NB4 (cell line): ENCODE measurements around the gene SCAMP1.

Experiments used
- DNase-seq: peaks from one replicate; pipeline ENCODE4 v3.0.0; 2010; ENCODE audit warnings: low read depth
- H3K4me3 ChIP-seq: one replicate; pipeline ENCODE4 v1.5.1; 2011; ENCODE audit warnings: mild to moderate bottlenecking, low read depth, low read length, moderate library complexity
- MYC ChIP-seq: IDR thresholded peaks from 2 replicates; pipeline ENCODE4 v1.6.1; 2011; ENCODE audit warnings: low read depth, low read length
- POLR2A ChIP-seq: IDR thresholded peaks from 2 replicates; pipeline ENCODE4 v1.6.1; 2011; ENCODE audit warnings: mild to moderate bottlenecking; ENCODE audit not compliant: insufficient read length; ENCODE audit errors: extremely low read depth
- TF ChIP-seq, protein P1 (sequence below): IDR thresholded peaks from 2 replicates; pipeline ENCODE4 v1.6.1; 2011; ENCODE audit warnings: low read depth, low read length
- TF ChIP-seq, protein P2 (sequence below): IDR thresholded peaks from one replicate; pipeline ENCODE4 v1.5.1; 2012; ENCODE audit warnings: low read depth, low read length

SCAMP1 gene

DNA sequence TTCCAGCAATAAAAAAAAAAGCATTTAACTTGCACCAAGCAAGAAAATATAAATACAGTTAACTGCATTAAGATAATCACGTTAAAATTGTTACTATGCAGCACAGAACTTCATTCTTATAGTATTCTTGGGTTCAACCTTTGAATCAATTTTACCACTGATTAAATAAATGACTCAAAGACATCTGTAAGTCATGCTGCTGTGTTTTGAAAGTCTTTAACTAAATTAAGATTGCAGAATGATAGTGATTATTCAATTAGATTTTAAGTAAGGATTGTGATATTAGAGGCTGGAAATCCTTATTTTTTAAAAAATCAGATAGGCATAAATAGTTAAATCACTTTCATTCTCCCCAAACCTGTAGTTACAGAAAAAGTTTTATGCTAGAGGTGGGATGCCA, 116.4 kb downstream of the SCAMP1 start:
- no peak for DNase-seq
- TF ChIP-seq, protein P1, sequence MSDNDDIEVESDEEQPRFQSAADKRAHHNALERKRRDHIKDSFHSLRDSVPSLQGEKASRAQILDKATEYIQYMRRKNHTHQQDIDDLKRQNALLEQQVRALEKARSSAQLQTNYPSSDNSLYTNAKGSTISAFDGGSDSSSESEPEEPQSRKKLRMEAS: no peak
- TF ChIP-seq, protein P2, sequence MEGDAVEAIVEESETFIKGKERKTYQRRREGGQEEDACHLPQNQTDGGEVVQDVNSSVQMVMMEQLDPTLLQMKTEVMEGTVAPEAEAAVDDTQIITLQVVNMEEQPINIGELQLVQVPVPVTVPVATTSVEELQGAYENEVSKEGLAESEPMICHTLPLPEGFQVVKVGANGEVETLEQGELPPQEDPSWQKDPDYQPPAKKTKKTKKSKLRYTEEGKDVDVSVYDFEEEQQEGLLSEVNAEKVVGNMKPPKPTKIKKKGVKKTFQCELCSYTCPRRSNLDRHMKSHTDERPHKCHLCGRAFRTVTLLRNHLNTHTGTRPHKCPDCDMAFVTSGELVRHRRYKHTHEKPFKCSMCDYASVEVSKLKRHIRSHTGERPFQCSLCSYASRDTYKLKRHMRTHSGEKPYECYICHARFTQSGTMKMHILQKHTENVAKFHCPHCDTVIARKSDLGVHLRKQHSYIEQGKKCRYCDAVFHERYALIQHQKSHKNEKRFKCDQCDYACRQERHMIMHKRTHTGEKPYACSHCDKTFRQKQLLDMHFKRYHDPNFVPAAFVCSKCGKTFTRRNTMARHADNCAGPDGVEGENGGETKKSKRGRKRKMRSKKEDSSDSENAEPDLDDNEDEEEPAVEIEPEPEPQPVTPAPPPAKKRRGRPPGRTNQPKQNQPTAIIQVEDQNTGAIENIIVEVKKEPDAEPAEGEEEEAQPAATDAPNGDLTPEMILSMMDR: no peak
- no peak for TF ChIP-seq POLR2A
- no peak for TF ChIP-seq MYC
- H3K4me3 ChIP-seq: no peak overlapping the region

DNA sequence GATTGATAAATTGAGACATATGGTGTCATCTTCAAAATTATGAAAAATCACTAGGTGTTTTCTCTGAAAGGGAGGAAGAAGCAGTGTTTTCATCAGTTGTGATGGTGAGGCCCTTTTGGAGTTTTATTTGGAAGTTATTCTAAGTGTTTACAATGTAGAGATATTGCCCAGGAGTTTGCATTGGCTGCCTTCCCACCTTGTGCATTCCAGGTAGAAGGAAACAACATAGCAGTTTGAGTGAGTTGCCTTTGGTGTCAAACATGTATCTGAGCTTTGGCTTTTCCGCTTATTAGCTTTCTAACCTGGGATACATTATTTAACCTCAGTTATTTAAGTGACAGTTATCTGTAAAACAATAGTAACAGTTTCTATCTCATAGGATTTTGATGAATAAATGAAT, 122.5 kb downstream of the SCAMP1 start:
- no peak for TF ChIP-seq POLR2A
- no peak for TF ChIP-seq MYC
- TF ChIP-seq, protein P2: no peak
- no peak for DNase-seq
- no peak overlapping the region for H3K4me3 ChIP-seq

DNA sequence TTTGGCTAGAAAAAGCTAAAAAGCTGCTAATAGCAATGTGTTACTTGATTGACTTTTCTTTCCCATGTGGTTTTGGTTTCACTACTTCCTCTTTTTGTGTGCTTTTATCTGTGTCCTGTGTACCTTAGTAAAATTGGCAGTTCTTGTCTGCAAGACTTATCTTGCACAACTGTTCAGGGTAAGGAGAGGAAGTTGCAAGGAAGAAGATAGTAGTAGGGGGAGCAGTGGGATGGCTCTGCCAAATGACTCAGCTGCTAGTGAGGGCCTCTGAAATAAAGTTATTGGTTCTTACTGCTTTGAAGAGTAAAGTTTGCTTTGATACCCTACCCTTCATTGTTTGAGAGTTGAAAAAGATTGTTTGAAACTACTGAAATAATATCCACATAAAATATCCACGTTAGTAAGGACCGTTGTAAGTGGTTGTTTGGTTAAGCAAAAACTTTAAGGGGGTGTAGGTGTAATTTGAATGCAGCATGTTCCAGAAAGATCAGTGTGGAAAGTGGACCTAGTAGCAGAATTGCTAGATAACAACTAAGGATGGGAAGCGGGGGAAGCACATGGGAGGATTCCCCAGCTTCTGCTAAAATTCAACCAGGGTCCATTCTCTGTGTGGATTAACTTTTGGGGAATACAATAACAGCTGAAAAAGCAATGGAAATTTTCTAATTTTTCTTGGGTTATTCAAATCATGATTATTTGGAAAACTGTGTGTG, 123.5 kb downstream of the SCAMP1 start:
- no peak overlapping the region for H3K4me3 ChIP-seq
- peak; percentile 96 for DNase-seq
- TF ChIP-seq, protein P2: no peak
- peak; percentile 87 for TF ChIP-seq MYC
- TF ChIP-seq, protein P1: peak; percentile 79

DNA sequence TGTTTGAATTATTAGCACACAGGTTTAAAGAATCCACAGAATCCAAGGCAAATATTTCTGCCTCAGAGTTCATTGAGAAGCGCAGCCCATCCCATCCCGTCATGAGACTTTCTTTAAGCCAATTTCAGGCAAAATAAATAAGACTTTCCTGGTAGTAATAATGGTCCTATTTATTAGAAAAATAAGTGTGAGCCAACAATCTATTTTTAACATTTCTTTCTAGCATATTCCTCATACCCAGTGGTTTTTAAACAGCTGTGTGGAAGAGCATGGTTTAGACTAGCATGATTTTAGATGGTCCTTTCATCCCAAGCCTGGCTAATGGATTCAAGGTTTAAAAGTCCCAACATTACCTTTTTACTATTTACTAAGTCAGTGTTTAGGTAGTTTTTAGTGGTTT, 125.8 kb downstream of the SCAMP1 start:
- TF ChIP-seq, protein P2: no peak
- TF ChIP-seq, protein P1: no peak
- DNase-seq: no peak
- H3K4me3 ChIP-seq: no peak overlapping the region

DNA sequence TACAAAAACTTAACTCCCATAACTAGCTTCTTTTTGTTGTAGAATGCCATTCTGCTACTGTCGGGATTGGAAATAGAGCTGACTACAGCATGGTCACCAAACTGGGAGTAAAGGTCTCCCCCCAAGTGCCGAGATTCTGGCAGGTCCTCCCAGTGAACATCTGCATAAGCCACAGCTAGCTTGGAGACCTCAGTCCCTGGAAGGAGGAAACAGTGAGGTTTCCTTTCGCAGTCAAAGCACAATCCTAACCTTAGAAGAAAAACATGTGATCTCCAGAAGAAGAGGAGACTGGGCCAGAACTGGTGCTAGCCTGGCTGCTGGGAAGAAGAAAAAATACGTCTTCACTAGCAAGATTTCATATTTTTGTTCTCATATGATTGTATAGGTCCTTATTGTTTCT, 127.4 kb downstream of the SCAMP1 start:
- no peak overlapping the region for H3K4me3 ChIP-seq
- no peak for DNase-seq
- TF ChIP-seq POLR2A (no peak), MYC (no peak)
- TF ChIP-seq, protein P1: no peak
- TF ChIP-seq, protein P2: no peak
